A673 (cell line): ENCODE measurements around the gene ABO.

ENCODE experiments used
- EZH2 ChIP-seq: fragments of 200-600 bp; sonication (generic); IDR thresholded peaks from 2 replicates; pipeline ENCODE4 v1.6.1; 2017; ENCODE audit warnings: borderline replicate concordance, low read depth, mild to moderate bottlenecking, mixed read lengths, antibody characterized with exemption, low read length; ENCODE audit not compliant: poor library complexity, severe bottlenecking
- TF ChIP-seq, protein P1 (sequence below): fragments of 300-800, 200-600 bp; sonication (generic); conservative IDR thresholded peaks from 2 replicates; pipeline ENCODE4 v1.5.1; 2017; ENCODE audit warnings: low read depth, mild to moderate bottlenecking, antibody characterized with exemption, low read length, moderate library complexity, mixed read lengths

DNA sequence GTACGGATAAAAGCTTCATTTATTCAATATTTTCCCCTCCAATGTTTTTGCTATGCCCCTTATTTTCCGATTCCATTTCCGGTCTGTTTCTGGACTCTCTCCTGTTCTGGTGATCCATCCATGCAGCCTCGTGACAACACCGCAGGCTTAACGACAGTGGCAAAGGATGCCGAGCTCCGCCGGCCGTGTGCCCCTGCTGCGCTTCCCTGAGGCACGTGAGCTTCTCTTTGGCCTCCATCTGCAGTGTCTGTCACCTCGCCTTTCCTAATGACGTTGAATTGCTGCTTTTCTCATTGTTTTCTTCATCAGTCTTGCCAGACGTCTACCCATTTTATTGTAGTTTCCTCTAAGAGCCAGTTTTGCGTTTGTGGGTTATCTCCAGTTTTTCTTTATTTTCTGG is 32.3 kb upstream of the ABO start:
- TF ChIP-seq, protein P1, sequence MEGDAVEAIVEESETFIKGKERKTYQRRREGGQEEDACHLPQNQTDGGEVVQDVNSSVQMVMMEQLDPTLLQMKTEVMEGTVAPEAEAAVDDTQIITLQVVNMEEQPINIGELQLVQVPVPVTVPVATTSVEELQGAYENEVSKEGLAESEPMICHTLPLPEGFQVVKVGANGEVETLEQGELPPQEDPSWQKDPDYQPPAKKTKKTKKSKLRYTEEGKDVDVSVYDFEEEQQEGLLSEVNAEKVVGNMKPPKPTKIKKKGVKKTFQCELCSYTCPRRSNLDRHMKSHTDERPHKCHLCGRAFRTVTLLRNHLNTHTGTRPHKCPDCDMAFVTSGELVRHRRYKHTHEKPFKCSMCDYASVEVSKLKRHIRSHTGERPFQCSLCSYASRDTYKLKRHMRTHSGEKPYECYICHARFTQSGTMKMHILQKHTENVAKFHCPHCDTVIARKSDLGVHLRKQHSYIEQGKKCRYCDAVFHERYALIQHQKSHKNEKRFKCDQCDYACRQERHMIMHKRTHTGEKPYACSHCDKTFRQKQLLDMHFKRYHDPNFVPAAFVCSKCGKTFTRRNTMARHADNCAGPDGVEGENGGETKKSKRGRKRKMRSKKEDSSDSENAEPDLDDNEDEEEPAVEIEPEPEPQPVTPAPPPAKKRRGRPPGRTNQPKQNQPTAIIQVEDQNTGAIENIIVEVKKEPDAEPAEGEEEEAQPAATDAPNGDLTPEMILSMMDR = no peak
- no peak for TF ChIP-seq EZH2
